Occipital lobe (tissue), 2 donors: ENCODE measurements around the gene PLEKHB1. TPM values are rescaled to one million over a fixed set of nuclear protein-coding genes. Genes with fewer than 3 reads are reported as not detected.

Experiments used
- DNase-seq: peaks from one replicate; lab custom pipeline; 2025; lab: John Stamatoyannopoulos, UW
- total RNA-seq: library from RNA; depleted of rRNA; stranded (reverse); fragments of >200 nt; gene quantifications from one replicate; pipeline ENCODE4 v1.2.3, GENCODE V29; 2014

Gene PLEKHB1, protein sequence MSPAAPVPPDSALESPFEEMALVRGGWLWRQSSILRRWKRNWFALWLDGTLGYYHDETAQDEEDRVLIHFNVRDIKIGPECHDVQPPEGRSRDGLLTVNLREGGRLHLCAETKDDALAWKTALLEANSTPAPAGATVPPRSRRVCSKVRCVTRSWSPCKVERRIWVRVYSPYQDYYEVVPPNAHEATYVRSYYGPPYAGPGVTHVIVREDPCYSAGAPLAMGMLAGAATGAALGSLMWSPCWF
- 4.1 TPM for total RNA-seq

DNA sequence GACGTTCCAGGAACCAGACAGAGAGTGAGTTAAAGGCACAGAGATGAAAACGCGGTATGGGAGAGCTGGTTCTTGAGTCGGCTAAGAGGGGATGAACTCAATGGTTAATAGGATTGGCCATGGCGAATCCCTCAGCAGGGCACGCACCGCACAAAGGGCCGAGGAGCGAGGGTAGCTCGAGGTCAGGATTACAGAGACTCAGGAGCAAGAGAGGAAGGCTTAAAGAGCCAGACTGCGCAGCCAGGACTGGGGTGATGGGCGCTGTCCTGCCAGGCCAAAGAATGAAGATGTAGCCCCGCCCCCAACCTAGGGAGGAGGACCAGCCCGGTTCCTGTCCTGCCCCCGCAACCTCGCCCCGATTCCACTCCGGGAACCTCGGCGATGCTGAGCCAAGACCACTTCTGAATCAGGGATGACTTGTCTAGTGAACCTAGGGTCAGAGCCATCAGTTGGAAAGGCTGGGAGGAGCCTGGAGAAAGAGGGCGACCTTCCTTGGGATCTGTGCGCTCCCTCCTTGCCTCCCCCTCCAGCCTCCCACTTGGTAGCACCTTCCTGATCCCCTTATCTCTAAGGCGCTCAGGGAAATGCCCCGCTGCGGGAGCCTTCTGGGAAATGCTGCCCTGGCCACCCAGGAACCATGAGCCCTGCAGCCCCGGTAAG, at the start of gene PLEKHB1:
Gene PLEKHB1, plus strand, starts transcription at position 610 of the 660 bp plus-strand sequence. Its CDS starts 28 bp downstream, at position 638.
- no peak for DNase-seq

GRCh38 chr11:73597336-73597955, 48.9 kb upstream of the PLEKHB1 start:
- no peak for DNase-seq

DNA sequence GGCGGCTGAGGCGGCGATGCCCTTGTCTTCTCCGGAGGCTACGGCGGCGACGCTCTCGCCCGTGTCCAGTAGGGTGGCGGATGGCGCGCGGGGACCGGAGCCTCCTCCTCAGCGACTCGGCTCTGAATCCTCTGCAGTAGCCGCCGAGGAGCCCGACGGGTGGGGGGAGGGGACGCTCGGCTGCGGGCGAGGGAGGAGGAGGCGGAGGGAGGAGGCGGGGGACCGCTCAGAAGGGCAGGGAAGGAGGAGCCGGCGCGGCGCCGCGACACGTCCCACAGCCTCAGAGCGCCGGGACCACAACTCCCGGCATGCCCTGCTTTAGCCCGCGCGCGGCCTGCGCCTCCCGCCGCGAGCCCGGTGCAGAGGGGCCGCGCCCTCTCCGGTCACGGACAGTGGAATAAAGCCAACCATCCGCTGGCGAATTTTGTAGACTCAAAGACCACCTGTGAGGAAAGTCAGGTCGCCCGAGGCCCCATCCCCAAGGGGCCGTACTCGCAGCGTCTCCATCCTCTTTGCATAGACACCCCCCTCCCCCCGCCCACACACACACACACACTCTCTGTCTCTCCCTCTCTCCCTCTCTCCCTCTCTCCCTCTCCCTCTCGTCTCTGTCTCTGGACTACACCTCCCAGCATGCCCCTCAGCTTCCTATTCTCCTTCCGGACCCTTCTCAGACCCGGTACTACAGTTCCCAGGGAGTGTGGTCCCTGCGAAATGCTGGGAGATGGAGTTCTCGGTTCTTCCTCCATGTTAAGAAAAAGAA, 48.2 kb upstream of the PLEKHB1 start, which contains the start of gene FAM168A:
Gene FAM168A, minus strand, starts transcription at position 157 of the 763 bp plus-strand sequence. CDS start 129,638 bp downstream, outside the sequence.
- DNase-seq, result peak; percentile 94

DNA sequence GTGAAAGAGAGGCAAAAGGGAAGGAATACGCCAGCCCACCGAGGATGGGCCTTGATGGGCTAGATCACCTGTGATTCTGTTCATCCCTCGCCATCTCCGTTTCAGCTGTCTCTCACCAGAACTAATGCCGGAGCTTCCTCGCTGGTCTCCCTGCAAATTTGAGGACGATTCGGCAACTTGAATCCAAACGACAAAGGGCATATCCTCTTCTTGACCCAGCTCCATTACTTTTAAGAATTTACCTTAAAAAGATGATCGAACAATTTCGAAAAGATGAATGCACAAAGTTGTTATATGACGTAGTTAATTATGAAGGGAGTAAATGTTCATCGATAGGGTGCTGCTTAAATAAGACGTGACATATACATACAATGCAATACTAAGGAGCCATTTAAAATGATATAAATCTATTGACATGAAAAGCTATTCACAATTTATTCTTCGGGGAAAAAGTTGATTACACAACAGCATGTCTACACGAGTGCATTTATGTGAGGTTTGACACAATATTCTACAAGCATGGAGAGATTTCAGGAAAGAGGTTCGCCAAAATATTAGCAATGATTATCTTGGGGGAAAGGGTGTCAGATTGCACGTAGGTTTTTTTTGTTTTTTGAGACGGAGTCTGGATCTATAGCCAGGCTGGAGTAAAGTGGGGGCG, 47.5 kb upstream of the PLEKHB1 start:
- no peak for DNase-seq

DNA sequence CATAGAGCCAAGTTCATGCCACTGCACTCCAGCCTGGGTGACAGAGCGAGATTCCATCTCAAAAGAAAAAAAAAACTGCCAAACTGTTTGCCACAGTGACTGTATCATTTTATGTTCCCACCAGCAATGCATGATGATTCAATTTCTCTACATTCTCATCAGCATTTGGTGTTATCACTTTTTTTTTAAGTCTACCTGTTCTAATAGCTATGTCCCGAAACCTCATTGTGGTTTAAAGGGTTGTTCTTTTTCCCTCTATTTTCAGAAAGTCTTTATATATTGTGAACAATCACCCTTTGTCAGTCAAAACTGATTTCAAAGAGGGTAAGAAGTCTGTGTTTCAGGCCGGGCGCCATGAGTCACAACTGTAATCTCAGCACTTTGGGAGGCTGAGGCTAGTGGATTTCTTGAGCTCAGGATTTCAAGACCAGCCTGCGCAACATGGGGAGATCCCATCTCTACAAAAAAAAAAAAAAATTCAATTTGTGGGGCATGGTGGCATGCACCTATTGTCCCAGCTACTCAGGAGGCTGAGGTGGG, 33.7 kb upstream of the PLEKHB1 start:
- DNase-seq, result no peak

DNA sequence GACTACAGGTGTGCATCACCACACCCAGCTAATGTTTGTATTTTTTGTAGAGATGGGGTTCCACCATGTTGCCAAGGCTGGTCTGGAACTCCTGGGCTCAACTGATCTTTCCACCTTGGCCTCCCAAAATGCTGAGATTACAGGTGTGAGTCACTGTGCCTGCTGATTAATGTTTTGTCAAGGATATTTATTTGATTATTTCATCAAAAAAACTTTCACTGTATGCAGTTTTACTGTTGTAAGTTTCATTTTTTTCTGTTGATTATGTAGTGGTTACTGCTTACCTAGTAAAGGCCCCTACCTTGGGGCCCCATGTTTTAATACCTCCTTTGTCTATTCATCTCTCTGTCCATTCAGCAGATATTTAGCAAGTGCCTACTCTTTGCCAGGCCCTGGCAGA, 31.8 kb upstream of the PLEKHB1 start:
- DNase-seq, result no peak

- DNase-seq, result no peak
Measured at GRCh38 chr11:73622926-73623593, 23.3 kb upstream of the PLEKHB1 start.

DNA sequence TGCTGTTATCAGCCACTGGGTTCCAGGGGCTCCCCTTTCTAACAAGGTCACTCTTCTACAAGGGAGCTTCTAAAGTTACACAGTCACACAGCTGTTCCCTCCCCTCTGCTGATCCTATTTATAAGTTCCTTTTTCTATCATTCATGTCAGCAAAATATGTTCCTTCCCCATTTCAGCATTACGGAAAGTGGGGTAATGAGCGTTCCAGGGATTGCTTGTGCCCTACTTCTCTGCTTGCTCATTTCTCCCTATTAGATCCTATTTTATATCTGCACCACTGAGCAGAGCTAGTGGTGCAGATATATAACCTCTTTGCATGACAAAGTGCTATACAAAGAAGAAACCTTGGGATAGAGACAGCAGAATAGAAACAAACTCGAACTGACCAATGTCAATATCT, 22.7 kb upstream of the PLEKHB1 start:
- peak; percentile 12 for DNase-seq

DNA sequence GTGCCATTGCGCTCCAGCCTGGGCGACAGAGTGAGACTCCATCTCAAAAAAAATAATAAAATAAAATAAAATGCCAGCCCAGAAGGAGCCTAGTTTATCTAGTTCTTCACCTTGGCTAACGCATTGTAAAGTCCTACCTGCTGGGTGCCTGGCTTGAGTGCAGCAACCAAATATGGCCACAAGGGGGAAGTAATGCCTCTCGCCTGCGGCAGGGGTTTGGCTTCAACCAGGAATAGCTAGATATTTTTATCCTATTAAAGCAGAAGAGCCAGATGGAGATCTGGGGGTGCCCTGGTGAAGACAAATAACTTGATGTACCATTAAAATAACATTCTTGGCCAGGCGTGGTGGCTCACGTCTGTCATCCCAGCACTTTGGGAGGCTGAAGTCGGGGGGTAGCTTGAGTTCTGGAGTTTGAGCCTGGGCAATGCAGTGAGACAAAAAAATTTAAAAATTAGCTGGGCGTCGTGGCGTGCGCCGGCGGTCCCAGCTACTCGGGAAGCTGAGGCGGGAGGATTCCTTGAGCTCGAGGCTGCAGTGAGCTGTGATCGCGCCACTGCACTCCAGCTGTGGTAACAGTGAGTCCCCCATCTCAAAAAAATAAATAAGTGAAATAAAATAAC, 20.6 kb upstream of the PLEKHB1 start:
- peak; percentile 71 for DNase-seq

GRCh38 chr11:73629907-73630306, 16.5 kb upstream of the PLEKHB1 start:
- no peak for DNase-seq

- DNase-seq, result no peak
Measured at GRCh38 chr11:73632996-73633395, 13.4 kb upstream of the PLEKHB1 start.

GRCh38 chr11:73633999-73634398, 12.4 kb upstream of the PLEKHB1 start:
- DNase-seq, result no peak

- DNase-seq, result no peak
Measured at GRCh38 chr11:73635721-73636120, 10.7 kb upstream of the PLEKHB1 start.

DNA sequence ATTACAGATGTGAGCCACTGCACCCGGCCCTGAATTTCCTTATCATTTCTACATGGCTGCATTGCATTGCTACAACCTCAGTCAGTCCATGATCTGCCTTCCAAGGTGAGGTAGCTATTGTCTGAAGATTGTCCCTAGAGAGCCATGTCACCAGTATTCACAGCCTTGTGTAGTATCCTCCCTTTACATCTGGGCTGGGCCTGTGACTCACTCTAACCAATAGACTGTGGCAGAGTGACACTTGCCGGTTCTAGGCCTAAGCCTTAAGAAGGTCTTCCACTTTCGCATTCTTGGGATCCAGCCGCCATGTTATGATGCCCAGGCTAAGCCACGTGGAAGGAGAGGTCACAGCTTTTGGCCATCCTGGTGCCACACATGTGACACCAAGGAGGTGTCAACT, 10.1 kb upstream of the PLEKHB1 start:
- DNase-seq, result no peak

GRCh38 chr11:73637012-73637411, 9.4 kb upstream of the PLEKHB1 start:
- no peak for DNase-seq

GRCh38 chr11:73640592-73640991, 5.8 kb upstream of the PLEKHB1 start:
- no peak for DNase-seq

DNA sequence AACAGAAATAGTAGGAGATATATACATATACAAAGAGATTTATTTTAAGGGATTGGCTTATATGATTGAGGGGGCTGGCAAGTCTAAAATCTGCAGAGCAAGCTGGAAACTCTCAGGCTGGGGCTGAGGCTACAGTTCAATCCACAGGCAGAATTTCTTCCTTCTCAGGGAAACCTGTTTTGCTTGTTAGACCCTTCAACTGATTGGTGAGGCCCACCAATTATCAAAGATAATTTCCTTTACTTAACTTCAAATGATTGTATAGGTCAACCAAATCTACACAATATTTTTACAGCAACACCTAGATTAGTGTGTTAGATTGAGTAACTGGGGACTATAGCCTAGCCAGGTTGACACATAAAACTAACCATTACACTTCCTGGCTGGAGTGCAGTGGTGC, 4.7 kb upstream of the PLEKHB1 start:
- no peak for DNase-seq

GRCh38 chr11:73645121-73645969, 1.0 kb upstream of the PLEKHB1 start:
- no peak for DNase-seq

GRCh38 chr11:73647459-73648100, 1.2 kb downstream of the PLEKHB1 start:
- DNase-seq, result peak; percentile 88
